GM18526 (cell line): Measurements from ENCODE around the gene MCFD2.

Source experiments
- POLR2A ChIP-seq: IDR thresholded peaks from 3 replicates; pipeline ENCODE4 v1.6.1; 2011; ENCODE audit not compliant: insufficient read length; ENCODE audit errors: extremely low read depth

MCFD2 gene

DNA sequence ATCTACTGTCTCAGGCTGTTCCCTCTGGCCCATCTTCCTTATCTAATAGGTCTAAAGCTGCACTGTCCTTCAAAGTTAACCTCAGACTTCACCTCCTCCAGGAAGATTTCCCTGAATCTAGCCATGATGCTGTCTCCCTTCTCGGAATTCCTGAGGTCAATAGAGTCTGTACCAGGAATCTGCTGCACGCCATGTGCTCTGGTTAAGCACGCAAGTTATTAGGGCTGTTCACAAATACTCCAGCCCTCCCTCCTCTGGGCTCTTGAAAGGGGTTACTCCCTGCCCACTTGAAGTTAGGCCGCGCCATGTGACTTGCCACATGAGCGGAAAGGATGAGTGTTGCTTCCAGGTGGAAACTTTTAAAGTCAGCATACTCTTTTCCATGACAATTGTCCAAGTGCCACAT, 43.6 kb downstream of the MCFD2 start:
- TF ChIP-seq POLR2A, result no peak

DNA sequence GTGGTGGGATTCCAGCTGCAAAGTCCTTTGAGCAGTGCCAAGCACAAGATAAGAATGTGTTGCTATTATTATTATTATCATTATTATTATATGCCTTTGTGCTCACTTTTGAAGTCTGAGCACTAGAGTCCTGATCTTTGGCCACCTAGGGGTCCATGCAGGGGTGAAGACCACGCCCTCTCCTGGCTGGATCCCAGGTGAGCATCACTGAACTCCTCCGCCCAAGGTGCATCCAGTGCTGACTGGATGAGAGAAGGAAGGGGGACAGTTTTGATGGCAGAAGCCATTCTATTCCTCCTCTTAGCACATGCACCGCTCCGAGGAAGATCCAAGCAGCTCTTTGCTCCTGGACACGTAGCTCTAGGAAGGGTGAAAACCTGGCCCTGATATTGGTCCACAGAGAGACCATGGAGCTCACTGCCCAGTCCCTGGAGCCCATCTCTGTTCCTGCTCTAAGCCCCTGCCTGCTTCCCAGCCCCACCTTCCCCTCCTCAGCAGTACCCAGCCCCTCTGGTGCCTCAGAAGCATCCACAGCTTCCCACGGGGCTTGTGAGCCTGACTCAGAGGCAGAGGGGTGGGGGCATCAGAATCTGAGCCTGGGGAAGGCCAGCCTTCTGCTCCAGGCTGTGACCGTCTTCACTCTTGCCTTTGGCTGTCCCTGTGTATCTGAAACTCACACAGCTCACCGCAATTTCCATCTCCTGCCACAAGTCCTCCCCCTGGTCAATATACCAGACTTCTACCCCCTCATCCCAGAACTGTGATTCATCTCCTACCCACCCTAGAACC, 45.4 kb downstream of the MCFD2 start:
- TF ChIP-seq POLR2A, result no peak

DNA sequence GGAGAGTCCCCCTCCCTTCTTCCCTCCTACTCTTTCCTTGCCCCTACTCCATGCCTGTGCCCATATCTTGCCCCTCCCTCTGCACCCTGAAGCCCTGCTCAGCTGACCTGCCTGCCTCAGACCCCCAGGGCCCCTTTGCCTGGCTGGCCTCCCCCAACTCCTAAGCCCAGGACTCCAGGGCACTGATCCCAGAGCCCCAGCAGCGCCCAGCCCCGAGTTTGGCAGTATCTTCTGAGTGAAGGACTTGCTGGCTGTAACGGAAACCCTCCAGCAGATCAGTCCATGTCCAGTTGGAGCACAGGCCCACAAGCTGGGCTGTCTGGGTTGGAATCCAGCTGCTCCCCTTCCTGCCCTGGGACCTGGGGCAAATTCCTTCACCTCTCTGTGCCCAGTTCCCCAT, 46.0 kb downstream of the MCFD2 start:
- TF ChIP-seq POLR2A, result no peak

DNA sequence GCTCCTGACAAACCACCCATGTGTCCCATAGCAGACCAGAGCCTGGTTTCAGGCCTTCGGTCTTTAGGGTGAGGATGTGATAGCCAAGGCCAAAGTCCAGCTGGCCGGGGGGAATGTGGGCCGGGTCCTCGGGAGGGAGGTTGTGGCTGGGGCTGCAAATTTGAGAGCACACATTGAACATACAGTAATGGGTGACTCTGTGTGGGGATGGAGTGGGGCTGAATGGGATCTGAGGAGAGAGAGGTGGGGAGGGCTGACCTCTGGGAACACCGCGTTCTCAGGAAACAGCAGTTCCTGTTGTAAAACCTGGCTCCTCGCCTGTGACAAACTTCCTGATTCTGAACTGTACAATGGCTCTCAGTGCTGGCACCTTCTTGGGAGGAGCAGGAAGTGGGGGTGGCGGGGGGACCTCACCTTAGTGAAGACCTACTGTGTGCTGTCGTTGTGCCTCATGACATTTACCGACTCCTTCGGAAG, 48.8 kb downstream of the MCFD2 start:
- TF ChIP-seq POLR2A, result no peak

DNA sequence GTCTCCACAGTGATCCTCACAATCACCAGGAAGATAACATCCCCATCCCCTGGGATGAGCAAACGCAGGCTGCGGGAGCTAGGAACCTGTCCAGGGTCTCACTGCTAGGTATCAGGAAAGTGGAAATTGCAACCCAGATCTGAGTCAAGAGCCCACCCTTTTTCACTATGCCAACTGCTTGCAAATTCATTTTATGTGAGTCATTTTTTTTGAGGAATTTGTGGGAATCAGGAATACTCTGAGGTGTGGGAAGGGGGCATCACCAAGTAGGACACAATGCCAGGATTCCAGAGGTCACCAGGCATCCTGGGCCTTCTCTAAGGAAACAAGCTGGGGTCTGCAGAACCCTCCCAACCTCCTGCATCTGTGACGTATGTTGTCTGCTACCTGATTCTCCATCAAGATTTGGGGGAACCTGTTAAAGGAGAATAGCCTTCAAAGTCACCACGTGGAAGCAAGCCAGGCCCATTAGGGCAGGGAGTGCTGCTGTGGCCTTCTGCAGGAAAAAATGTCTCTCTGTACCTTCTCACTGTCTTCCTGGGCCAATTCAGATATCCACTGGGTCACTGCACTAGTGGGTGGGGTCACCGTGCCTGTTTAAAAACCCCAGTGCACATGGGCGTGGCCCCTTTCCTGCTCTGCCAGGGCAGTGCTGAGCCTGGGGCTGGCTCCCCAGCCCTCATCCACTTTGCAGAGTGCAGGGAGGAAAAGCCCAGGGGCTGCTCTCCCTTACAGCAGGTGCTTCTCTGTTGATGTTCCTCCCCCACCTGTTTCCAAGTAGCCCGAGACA, 50.2 kb downstream of the MCFD2 start:
- no peak for TF ChIP-seq POLR2A

DNA sequence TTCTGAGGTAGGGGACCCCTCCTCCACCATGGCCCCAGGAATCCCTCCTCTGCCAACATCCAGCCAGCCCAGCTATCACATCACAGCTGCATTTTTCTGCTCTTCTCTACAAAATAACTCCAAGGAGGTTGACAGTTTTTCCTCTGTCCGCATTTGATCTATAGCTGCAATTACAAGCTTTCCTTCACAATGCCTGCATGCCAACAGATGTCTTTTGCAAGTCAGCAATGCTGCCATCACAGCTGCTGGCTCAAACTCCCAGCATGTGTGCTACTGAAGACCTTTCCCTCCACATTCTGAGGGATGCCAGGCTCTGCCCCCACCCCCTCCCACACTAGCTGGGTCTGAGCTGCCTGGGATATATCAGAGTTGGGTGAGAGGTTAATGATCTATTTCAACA, 51.7 kb downstream of the MCFD2 start:
- TF ChIP-seq POLR2A, result no peak

DNA sequence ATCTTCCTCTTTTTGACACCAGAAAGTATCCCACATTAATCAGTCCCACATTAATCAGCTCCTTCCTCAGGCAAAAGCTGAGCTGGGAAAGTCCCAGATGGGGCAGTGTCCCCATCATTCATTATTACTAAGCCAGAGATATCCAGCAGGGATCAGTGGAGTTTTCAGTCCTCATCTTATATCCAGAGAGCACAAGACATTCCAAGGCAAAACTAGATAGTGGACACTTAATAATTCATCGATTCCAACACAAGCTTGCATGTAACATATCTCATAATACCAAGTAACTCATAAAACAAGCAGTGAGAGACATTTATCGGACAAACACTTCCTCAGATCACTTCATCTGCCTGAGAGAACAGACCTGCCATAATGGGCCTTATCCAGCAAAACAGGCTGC, 53.1 kb downstream of the MCFD2 start:
- TF ChIP-seq POLR2A, result no peak

DNA sequence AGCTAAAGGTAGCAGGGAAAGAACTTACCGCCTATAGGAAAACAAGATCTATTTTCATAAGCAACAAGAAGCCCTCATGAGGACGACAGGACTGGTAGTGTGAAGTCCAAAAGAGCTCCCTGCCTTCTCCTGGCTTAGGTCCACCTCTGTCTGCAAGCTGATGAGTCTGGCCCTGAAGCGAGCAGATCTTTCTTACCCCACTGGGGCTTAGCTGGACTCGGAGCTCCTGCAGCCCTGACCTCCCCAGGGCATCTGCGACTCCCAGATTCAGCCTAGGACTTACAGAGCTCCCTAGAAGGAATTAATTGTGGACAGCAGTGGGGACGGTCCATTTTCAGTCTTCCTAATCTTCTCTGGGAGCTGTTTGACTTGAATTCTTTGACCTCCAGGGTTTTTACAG, 53.7 kb downstream of the MCFD2 start:
- no peak for TF ChIP-seq POLR2A

DNA sequence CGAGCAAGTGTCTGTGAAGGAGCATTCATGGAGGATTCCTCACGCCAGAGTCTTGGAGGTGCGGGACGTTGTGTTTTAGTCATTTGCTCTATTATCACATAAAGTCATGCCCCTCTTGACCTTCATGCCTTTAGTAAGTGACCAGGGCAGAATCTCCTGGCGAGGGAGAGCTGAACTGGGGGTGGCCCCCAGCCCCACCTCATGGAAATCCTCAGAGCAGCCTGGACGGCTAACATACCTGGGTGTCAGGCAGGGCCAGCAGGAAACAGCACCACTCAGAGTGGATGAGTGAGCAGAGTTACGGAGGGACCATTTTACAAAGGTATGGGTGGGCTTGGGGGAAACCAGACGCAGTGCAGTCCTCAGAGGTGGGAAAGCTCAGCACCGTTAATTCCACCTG, 56.1 kb downstream of the MCFD2 start:
- TF ChIP-seq POLR2A, result no peak

DNA sequence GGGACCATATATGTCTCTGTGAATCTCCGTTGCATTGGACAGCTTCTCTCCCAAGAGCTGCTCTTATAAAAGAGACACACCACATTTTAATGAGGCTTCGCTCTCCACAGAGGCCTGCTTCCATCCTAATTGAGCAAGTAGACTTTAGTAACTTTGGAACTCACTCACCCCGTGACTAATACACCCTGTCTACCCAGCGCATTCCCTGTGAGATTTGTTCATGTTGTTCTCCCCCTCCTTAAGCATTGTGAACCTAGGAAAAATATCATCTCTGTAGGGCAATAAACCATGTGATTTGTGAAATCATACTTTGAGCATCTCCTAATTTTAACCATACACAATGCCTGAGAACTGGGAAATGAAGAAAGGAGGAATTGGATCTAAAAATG, 56.9 kb downstream of the MCFD2 start:
- TF ChIP-seq POLR2A, result no peak

DNA sequence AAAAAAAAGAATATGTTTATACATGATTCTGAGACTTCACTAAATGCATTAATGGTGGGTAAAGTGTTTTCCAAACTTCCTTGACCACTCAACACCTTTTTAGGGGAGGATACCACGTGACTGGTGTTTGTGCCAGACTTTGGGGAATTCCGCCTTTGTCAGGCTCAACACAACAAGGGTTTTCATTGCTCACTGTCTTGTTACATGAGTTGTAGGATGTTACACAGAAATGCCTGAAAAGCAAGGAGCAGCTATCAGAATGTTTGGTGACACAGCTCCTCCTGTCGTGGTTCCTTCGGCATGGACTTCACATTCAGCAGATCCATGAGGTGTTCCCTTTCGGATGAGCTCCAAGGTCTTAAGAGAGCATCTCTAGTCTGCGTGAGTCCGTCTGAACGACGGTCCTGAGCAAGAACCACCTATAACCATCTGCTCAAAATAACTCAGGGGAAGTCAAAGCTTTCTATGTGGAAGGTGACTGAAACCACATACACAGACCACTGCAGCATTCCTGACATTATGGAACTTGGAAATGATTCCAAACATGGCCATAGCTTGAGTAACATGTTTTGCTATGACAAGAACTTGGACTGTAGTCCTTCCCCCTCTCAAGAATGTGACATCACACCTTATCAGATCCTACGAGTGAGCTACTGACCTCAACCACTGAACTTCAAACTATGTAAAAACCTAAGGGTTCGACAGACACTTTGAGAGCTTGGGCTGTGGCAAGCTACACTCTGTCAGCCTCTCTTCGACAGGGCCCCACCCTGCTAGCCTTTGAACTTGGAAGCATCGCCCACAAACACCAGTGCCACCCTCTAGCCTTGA, 57.5 kb downstream of the MCFD2 start:
- TF ChIP-seq POLR2A, result no peak

DNA sequence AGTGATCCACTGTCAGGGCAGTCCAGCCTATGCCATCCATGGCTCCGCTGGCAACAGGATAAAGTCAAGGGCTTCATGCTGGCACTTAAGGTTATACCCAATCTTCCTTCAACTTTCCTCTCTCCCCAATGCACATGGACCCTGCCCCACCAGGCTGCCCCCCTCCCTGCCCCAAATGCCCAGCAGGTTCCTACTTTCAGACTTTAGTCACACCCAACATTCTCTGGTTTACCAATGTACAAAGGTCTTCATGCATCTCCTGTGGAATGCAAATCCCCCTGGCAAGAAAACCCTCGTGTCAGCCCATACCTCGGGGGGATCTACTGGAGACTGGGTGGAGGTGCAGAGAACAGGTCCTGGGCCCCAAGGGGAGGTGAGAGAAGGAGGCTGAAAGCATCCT, 59.3 kb downstream of the MCFD2 start:
- TF ChIP-seq POLR2A, result no peak

DNA sequence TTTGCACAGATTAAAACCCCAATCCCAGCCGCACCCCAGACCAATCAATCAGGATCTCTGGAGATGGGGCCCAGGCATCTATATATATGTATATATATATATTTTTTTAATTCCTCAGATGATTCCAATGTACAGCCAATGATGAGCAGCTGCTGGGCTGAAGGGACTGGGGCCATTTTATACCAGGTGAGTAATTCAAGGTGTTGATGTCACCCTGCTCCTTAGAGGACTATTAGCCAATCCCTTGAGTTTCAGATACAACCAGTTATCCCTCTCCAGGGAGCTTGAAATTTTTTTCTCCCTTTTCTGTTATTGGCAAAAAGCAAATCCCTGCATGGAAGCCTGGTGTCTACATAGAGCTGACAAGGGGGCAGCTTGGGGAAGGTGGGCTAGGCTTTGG, 59.8 kb downstream of the MCFD2 start:
- no peak for TF ChIP-seq POLR2A

DNA sequence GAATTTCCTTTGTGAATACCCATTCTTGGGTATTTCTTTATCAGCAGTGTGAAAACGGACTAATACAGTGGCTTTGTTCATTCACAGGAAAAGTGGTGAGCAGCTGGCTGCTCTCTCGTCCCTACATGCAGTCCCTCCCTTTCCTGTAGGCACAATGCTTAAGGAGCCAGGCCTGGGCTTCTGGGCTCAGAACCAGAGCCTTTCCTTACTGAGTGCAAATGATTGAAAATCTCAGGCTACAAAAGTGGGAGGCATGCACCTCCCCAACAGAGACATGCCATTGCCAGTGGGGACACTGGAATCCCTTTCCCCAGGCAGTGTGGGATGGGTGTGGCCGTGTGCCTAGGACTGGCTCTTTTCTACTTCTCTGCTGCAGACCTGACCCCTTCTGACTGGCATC, 61.3 kb downstream of the MCFD2 start:
- TF ChIP-seq POLR2A, result no peak

DNA sequence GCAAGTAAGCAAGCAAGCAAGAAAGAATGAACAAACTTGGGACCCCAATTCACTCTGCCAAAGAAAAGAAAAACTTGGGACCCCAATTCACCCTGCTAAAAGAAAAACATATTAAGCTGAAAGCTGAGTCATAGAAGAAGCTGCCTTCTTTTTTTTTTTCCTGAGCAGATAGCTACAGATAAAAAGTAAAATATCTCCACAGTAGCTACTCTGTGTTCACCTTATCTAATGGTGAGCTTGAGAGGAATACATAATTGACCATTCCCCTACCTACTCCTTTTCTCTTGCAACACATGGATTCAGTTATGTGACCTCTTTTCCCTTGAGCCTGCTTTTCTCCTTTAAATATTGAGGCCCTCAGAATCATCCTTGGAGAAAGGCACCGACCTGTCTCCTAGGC, 63.0 kb downstream of the MCFD2 start:
- no peak for TF ChIP-seq POLR2A

DNA sequence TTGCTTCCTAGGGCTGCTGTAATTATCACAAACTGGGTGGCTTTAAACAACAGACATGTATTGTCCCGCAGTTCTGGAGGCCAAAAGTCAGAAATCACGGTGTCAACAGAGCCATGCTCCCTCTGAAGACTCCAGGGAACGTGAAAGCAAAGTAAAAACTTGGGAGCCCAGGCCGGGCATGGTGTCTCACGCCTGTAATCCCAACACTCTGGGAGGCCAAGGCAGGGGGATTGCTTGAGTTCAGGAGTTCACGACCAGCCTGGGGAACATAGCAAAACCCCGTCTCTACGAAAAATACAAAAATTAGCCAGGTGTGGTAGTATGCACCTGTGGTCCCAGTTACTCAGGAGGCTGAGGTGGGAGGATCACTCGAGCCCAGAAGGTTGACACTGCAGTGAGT, 63.5 kb downstream of the MCFD2 start:
- no peak for TF ChIP-seq POLR2A
